ENCODE measurements around the gene RPL31.

RPL31 gene

GRCh38 chr2:100992262-100992661, 9.8 kb upstream of the RPL31 start:
- FAIRE-seq (no peak), DNase-seq (ENCODE audit: insufficient read length, low spot score) (no peak)

- FAIRE-seq = no peak
- no peak for DNase-seq (ENCODE audit: insufficient read length, low spot score)
Observed at GRCh38 chr2:100993294-100993693, 8.8 kb upstream of the RPL31 start.

GRCh38 chr2:100995309-100996075, 6.6 kb upstream of the RPL31 start:
- DNase-seq (ENCODE audit: insufficient read length, low spot score) = no peak
- FAIRE-seq = no peak

- FAIRE-seq (no peak), DNase-seq (ENCODE audit: insufficient read length, low spot score) (no peak)
Observed at GRCh38 chr2:100997509-100998234, 4.4 kb upstream of the RPL31 start.

- DNase-seq (ENCODE audit: insufficient read length, low spot score) (no peak), FAIRE-seq (no peak)
Observed at GRCh38 chr2:100998235-100998573, 3.9 kb upstream of the RPL31 start.

GRCh38 chr2:100999995-101000394, 2.1 kb upstream of the RPL31 start:
- FAIRE-seq (no peak), DNase-seq (ENCODE audit: insufficient read length, low spot score) (no peak)

- FAIRE-seq = no peak
- DNase-seq (ENCODE audit: insufficient read length, low spot score) = peak; percentile 15
Observed at GRCh38 chr2:101002562-101003277, 631 bp downstream of the RPL31 start.

- FAIRE-seq (no peak), DNase-seq (ENCODE audit: insufficient read length, low spot score) (no peak)
Observed at GRCh38 chr2:101003278-101003775, 1.2 kb downstream of the RPL31 start.

GRCh38 chr2:101004620-101005325, 2.7 kb downstream of the RPL31 start:
- FAIRE-seq (no peak), DNase-seq (ENCODE audit: insufficient read length, low spot score) (no peak)

- FAIRE-seq (no peak), DNase-seq (ENCODE audit: insufficient read length, low spot score) (no peak)
Observed at GRCh38 chr2:101006065-101006715, 4.1 kb downstream of the RPL31 start.

- DNase-seq (ENCODE audit: insufficient read length, low spot score) (no peak), FAIRE-seq (no peak)
Observed at GRCh38 chr2:101007415-101008345, 5.6 kb downstream of the RPL31 start.

GRCh38 chr2:101011152-101011551, 9.1 kb downstream of the RPL31 start:
- FAIRE-seq (no peak), DNase-seq (ENCODE audit: insufficient read length, low spot score) (no peak)

- no peak for FAIRE-seq
Observed at GRCh38 chr2:101012054-101012705, 10.1 kb downstream of the RPL31 start.

GRCh38 chr2:101012706-101013181, 10.7 kb downstream of the RPL31 start:
- FAIRE-seq = no peak

More at GRCh38 chr2:101012054-101012705, 10.1 kb downstream of the RPL31 start:
- no peak for DNase-seq (ENCODE audit: insufficient read length, low spot score)

GRCh38 chr2:101014264-101014857, 12.3 kb downstream of the RPL31 start:
- FAIRE-seq = no peak
- no peak for DNase-seq (ENCODE audit: insufficient read length, low spot score)

More at GRCh38 chr2:101012706-101013181, 10.7 kb downstream of the RPL31 start:
- DNase-seq (ENCODE audit: insufficient read length, low spot score) = peak; percentile 29

GRCh38 chr2:101017371-101017770, 15.3 kb downstream of the RPL31 start:
- DNase-seq (ENCODE audit: insufficient read length, low spot score) = no peak
- FAIRE-seq = no peak

- FAIRE-seq (no peak), DNase-seq (ENCODE audit: insufficient read length, low spot score) (no peak)
Observed at GRCh38 chr2:101018934-101019333, 16.8 kb downstream of the RPL31 start.

GRCh38 chr2:101022221-101022620, 20.1 kb downstream of the RPL31 start:
- FAIRE-seq = no peak
- no peak for DNase-seq (ENCODE audit: insufficient read length, low spot score)
